GM19324 (cell line): ENCODE measurements around the gene CPNE8.

Experiments
- ATAC-seq: cut with Tn5 transposase; IDR thresholded peaks from one replicate; pipeline ENCODE4 v1.9.1; 2021; ENCODE audit warnings: mild to moderate bottlenecking, moderate library complexity; ENCODE audit not compliant: unreplicated experiment, low FRiP score

Gene CPNE8

GRCh38 chr12:38653650-38654049, 251.7 kb downstream of the CPNE8 start:
- ATAC-seq, result no peak

GRCh38 chr12:38648813-38649212, 256.6 kb downstream of the CPNE8 start:
- no peak for ATAC-seq

GRCh38 chr12:38646146-38646545, 259.2 kb downstream of the CPNE8 start:
- ATAC-seq, result no peak

- no peak for ATAC-seq
Measured at GRCh38 chr12:38639625-38640024, 265.8 kb downstream of the CPNE8 start.

GRCh38 chr12:38638401-38638800, 267.0 kb downstream of the CPNE8 start:
- ATAC-seq, result no peak

GRCh38 chr12:38633511-38633910, 271.9 kb downstream of the CPNE8 start:
- no peak for ATAC-seq

GRCh38 chr12:38629064-38629463, 276.3 kb downstream of the CPNE8 start:
- ATAC-seq, result no peak

- no peak for ATAC-seq
Measured at GRCh38 chr12:38628288-38628687, 277.1 kb downstream of the CPNE8 start.

GRCh38 chr12:38625306-38625705, 280.1 kb downstream of the CPNE8 start:
- no peak for ATAC-seq

GRCh38 chr12:38614171-38614570, 291.2 kb downstream of the CPNE8 start:
- no peak for ATAC-seq

GRCh38 chr12:38610808-38611350, 294.5 kb downstream of the CPNE8 start:
- no peak for ATAC-seq

- ATAC-seq, result no peak
Measured at GRCh38 chr12:38607295-38607694, 298.1 kb downstream of the CPNE8 start.
